Eye (tissue), 1 donor: Measurements from ENCODE around the gene UBE2G2.

ENCODE experiments used
- DNase-seq: peaks from one replicate; pipeline ENCODE4 v3.0.0-alpha.2; 2015

Gene UBE2G2

GRCh38 chr21:44814498-44815023 lies 12.9 kb upstream of the UBE2G2 start:
- DNase-seq: no peak

GRCh38 chr21:44813727-44814126 lies 12.1 kb upstream of the UBE2G2 start:
- DNase-seq: no peak

GRCh38 chr21:44813149-44813548 lies 11.5 kb upstream of the UBE2G2 start:
- no peak for DNase-seq

GRCh38 chr21:44812640-44813039 lies 11.0 kb upstream of the UBE2G2 start:
- DNase-seq: no peak

- DNase-seq: no peak
Measured at GRCh38 chr21:44810779-44811178, 9.2 kb upstream of the UBE2G2 start.

- DNase-seq: no peak
Measured at GRCh38 chr21:44805859-44806258, 4.2 kb upstream of the UBE2G2 start.

- no peak for DNase-seq
Measured at GRCh38 chr21:44805226-44805625, 3.6 kb upstream of the UBE2G2 start.

- DNase-seq: no peak
Measured at GRCh38 chr21:44804762-44805161, 3.1 kb upstream of the UBE2G2 start.

- no peak for DNase-seq
Measured at GRCh38 chr21:44803651-44804050, 2.0 kb upstream of the UBE2G2 start.

- DNase-seq: no peak
Measured at GRCh38 chr21:44802396-44803153, 955 bp upstream of the UBE2G2 start.

GRCh38 chr21:44800971-44801467 lies 601 bp downstream of the UBE2G2 start:
- peak; percentile 55 for DNase-seq

- peak; percentile 40 for DNase-seq
Measured at GRCh38 chr21:44800103-44800502, 1.5 kb downstream of the UBE2G2 start.

- no peak for DNase-seq
Measured at GRCh38 chr21:44799646-44800045, 2.0 kb downstream of the UBE2G2 start.

- no peak for DNase-seq
Measured at GRCh38 chr21:44797775-44798174, 3.8 kb downstream of the UBE2G2 start.

GRCh38 chr21:44795342-44795741 lies 6.3 kb downstream of the UBE2G2 start:
- no peak for DNase-seq

- DNase-seq: no peak
Measured at GRCh38 chr21:44793592-44794374, 7.8 kb downstream of the UBE2G2 start.

GRCh38 chr21:44792702-44793591 lies 8.7 kb downstream of the UBE2G2 start:
- DNase-seq: peak; percentile 92

- no peak for DNase-seq
Measured at GRCh38 chr21:44791993-44792392, 9.6 kb downstream of the UBE2G2 start.

GRCh38 chr21:44791246-44791645 lies 10.4 kb downstream of the UBE2G2 start:
- no peak for DNase-seq

- no peak for DNase-seq
Measured at GRCh38 chr21:44790368-44790767, 11.3 kb downstream of the UBE2G2 start.

- no peak for DNase-seq
Measured at GRCh38 chr21:44789880-44790279, 11.7 kb downstream of the UBE2G2 start.

GRCh38 chr21:44785620-44786335 lies 15.8 kb downstream of the UBE2G2 start:
- no peak for DNase-seq
